GM23338 (cell line): ENCODE results near the gene CNMD. TPM values are rescaled to one million over a fixed set of nuclear protein-coding genes. Genes with fewer than 3 reads are reported as not detected.

ENCODE experiments used
- ATAC-seq: fragments of 200-7000 bp; cut with Tn5 transposase; 3 replicates; pipeline ENCODE4 v1.9.1; 2020
- DNase-seq: peaks from one replicate; pipeline ENCODE4 v3.0.0-alpha.2; 2015; ENCODE audit warnings: low spot score
- H2AFZ ChIP-seq: fragments of 200-600 bp; sonication (generic); 2 replicates; pipeline ENCODE4 v1.8.0; 2016; ENCODE audit warnings: antibody characterized with exemption, mild to moderate bottlenecking, moderate library complexity
- H3F3A ChIP-seq: fragments of 200-600 bp; sonication (generic); replicated peaks from 2 replicates; pipeline ENCODE4 v1.8.0; 2017; ENCODE audit warnings: antibody characterized with exemption, mixed run types, low read depth
- H3K27ac ChIP-seq: fragments of 200-600 bp; sonication (generic); 2 replicates; pipeline ENCODE4 v1.6.1; 2016; ENCODE audit warnings: low read depth
- H3K27me3 ChIP-seq: fragments of 200-600 bp; sonication (generic); 2 replicates; pipeline ENCODE4 v1.8.0; 2016; ENCODE audit warnings: mild to moderate bottlenecking, mixed run types, moderate library complexity; ENCODE audit not compliant: insufficient read depth
- H3K36me3 ChIP-seq: fragments of 200-600 bp; sonication (generic); 2 replicates; pipeline ENCODE4 v1.8.0; 2016; ENCODE audit warnings: mild to moderate bottlenecking; ENCODE audit not compliant: insufficient read depth
- H3K4me1 ChIP-seq: fragments of 200-600 bp; sonication (generic); 2 replicates; pipeline ENCODE4 v1.8.0; 2016; ENCODE audit warnings: mild to moderate bottlenecking, moderate library complexity; ENCODE audit not compliant: insufficient read depth
- H3K4me2 ChIP-seq: fragments of 200-600 bp; sonication (generic); 2 replicates; pipeline ENCODE4 v1.7.1; 2017; ENCODE audit warnings: mixed run types
- H3K4me3 ChIP-seq: fragments of 200-600 bp; sonication (generic); 2 replicates; pipeline ENCODE4 v1.6.1; 2016; ENCODE audit warnings: mixed run types
- H3K79me2 ChIP-seq: fragments of 200-600 bp; sonication (generic); replicated peaks from 2 replicates; pipeline ENCODE4 v1.8.0; 2017; ENCODE audit warnings: mild to moderate bottlenecking; ENCODE audit not compliant: insufficient read depth
- H3K9me2 ChIP-seq: fragments of 200-600 bp; sonication (generic); 2 replicates; pipeline ENCODE4 v1.8.0; 2017; ENCODE audit not compliant: insufficient read depth
- H4K20me1 ChIP-seq: fragments of 200-600 bp; sonication (generic); replicated peaks from 2 replicates; pipeline ENCODE4 v1.8.0; 2017; ENCODE audit warnings: mild to moderate bottlenecking; ENCODE audit not compliant: insufficient read depth
- H3K27ac Mint-ChIP-seq: 2 replicates; pipeline ENCODE4 v1.8.0; 2020; ENCODE audit warnings: inconsistent platforms, mild to moderate bottlenecking, moderate library complexity, mixed read lengths
- H3K27me3 Mint-ChIP-seq: 3 replicates; pipeline ENCODE4 v1.8.0; 2022; ENCODE audit warnings: low read depth, mild to moderate bottlenecking, moderate library complexity, mixed read lengths, inconsistent platforms; ENCODE audit not compliant: insufficient read depth, poor library complexity
- H3K36me3 Mint-ChIP-seq: 3 replicates; pipeline ENCODE4 v1.8.0; 2021; ENCODE audit warnings: low read depth, mild to moderate bottlenecking, inconsistent platforms, moderate library complexity, mixed read lengths
- H3K4me1 Mint-ChIP-seq: 3 replicates; pipeline ENCODE4 v1.8.0; 2020; ENCODE audit warnings: mild to moderate bottlenecking, inconsistent platforms, mixed read lengths
- H3K4me3 Mint-ChIP-seq: 3 replicates; pipeline ENCODE4 v1.8.0; 2021; ENCODE audit warnings: moderate library complexity, mild to moderate bottlenecking, inconsistent platforms, mixed read lengths
- H3K9me3 Mint-ChIP-seq: 3 replicates; pipeline ENCODE4 v1.8.0; 2020; ENCODE audit warnings: moderate library complexity, mild to moderate bottlenecking, inconsistent platforms, mixed read lengths
- CREB1 ChIP-seq: fragments of 250-450 bp; sonication (Bioruptor Pico); IDR thresholded peaks from 2 replicates; pipeline ENCODE4 v1.5.0; 2020; ENCODE audit warnings: low read depth, mild to moderate bottlenecking, moderate library complexity
- EZH2phosphoT487 ChIP-seq: fragments of 200-600 bp; sonication (generic); IDR thresholded peaks from one replicate; pipeline ENCODE4 v1.8.1; 2018; ENCODE audit warnings: antibody characterized with exemption; ENCODE audit not compliant: unreplicated experiment
- JUNB ChIP-seq: IDR thresholded peaks from one replicate; pipeline ENCODE4 v1.6.1; 2016; ENCODE audit warnings: antibody characterized with exemption; ENCODE audit not compliant: unreplicated experiment
- NANOG ChIP-seq: IDR thresholded peaks from 2 replicates; pipeline ENCODE4 v1.6.1; 2016; ENCODE audit warnings: antibody characterized with exemption, borderline replicate concordance
- POLR2AphosphoS5 ChIP-seq: IDR thresholded peaks from 2 replicates; pipeline ENCODE4 v1.6.1; 2016; ENCODE audit warnings: antibody characterized with exemption, low read depth
- ZNF114 ChIP-seq: fragments of 250-450 bp; sonication (Bioruptor Pico); IDR thresholded peaks from 2 replicates; pipeline ENCODE4 v1.5.0; 2020; ENCODE audit warnings: mild to moderate bottlenecking, moderate library complexity
- ZNF331 ChIP-seq: fragments of 250-450 bp; sonication (Bioruptor Pico); IDR thresholded peaks from 2 replicates; pipeline ENCODE4 v1.5.0; 2020; ENCODE audit warnings: low read depth, mild to moderate bottlenecking, moderate library complexity
- polyA plus RNA-seq: library from polyadenylated mRNA; unstranded; fragments of >200 nt; fragmentation: Nextera tagmentation; extraction: Ambion mirVana; gene quantifications from 2 replicates; pipeline ENCODE4 v1.2.1, GENCODE V29; 2016
- total RNA-seq: library from RNA; depleted of rRNA; stranded (reverse); fragments of >200 nt; shearing (Covaris generic); gene quantifications from 2 replicates; pipeline ENCODE4 v1.2.3, GENCODE V29; 2014
- TF ChIP-seq, protein P1 (sequence below): IDR thresholded peaks from one replicate; pipeline ENCODE4 v1.6.1; 2018; ENCODE audit warnings: antibody characterized with exemption; ENCODE audit not compliant: unreplicated experiment
- TF ChIP-seq, protein P2 (sequence below), 2 experiments: fragments of 200-600 bp in 1 of 2; sonication (generic) in 1 of 2; conservative IDR thresholded peaks; 2 replicates each; pipeline versions ENCODE4 v1.5.1 to v1.6.1; 2016 to 2017; ENCODE audit warnings: antibody characterized with exemption in 2 of 2, low read depth in 2 of 2, mild to moderate bottlenecking in 2 of 2, moderate library complexity in 1 of 2

Gene CNMD
- total and polyA plus RNA-seq, 2 experiments from 2014 or later, result 141 to 207 TPM

DNA sequence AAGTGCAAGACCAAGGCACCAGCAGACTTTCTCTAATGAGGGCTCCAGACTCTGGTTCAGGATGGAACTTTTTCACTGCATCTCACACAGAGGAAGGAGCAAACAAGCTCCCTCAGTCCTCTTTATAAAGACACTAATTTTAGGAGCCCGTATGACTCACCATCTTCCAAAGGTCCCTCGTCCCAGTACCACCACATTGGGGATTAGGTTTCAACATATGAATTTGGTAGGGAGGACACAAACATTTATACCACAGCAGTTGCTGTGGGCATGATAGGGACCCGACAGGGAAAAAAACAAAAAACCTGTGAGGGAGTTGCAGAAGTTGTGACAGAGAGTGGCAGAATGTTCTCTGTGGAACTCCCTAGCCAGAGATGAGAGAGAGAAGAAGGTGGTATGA, 6.5 kb upstream of the CNMD start (continued):
- TF ChIP-seq, protein P1, sequence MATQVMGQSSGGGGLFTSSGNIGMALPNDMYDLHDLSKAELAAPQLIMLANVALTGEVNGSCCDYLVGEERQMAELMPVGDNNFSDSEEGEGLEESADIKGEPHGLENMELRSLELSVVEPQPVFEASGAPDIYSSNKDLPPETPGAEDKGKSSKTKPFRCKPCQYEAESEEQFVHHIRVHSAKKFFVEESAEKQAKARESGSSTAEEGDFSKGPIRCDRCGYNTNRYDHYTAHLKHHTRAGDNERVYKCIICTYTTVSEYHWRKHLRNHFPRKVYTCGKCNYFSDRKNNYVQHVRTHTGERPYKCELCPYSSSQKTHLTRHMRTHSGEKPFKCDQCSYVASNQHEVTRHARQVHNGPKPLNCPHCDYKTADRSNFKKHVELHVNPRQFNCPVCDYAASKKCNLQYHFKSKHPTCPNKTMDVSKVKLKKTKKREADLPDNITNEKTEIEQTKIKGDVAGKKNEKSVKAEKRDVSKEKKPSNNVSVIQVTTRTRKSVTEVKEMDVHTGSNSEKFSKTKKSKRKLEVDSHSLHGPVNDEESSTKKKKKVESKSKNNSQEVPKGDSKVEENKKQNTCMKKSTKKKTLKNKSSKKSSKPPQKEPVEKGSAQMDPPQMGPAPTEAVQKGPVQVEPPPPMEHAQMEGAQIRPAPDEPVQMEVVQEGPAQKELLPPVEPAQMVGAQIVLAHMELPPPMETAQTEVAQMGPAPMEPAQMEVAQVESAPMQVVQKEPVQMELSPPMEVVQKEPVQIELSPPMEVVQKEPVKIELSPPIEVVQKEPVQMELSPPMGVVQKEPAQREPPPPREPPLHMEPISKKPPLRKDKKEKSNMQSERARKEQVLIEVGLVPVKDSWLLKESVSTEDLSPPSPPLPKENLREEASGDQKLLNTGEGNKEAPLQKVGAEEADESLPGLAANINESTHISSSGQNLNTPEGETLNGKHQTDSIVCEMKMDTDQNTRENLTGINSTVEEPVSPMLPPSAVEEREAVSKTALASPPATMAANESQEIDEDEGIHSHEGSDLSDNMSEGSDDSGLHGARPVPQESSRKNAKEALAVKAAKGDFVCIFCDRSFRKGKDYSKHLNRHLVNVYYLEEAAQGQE, result no peak
- no peak for TF ChIP-seq JUNB

DNA sequence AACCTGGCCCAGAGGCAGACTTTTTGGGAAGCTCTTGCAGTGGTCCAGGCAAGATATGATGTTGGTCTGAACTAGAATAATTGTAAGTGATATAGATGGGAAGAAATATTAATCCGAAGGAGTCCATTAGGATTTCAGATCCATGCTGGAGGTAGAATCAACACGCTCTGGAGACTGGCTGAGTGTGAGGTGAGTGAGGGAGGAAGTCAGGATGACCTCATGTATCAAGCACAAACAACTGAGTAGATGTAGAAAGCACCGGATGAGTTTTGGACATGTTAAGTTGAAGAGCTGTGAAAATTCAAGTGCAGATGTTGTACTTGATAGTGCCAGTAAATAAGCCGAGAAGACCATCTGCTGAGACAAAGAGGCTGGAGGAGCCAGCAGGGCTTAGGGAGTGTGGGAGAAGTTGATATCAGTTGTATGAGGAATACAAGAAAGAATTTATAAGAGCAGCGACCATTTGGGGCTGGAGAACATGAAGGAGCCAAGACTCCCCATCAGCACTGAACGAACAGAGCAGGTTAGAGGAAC, 5.3 kb upstream of the CNMD start:
- ATAC-seq, result no peak
- no peak overlapping the region for H3K4me2 ChIP-seq
- Mint-ChIP-seq H3K4me1 (peaks cover 13% of the 10 kb centered on the region), H3K4me3 (no peak overlapping the region), H3K27me3 (peaks cover 15% of the 10 kb centered on the region), H3K9me3 (peaks cover 13% of the 10 kb centered on the region; the same call in 2 of the 3 replicates), H3K36me3 (peaks cover 12% of the 10 kb centered on the region; the same call in 2 of the 3 replicates), H3K27ac (no peak overlapping the region)
- H3K27ac ChIP-seq, result no peak overlapping the region
- H3K79me2 ChIP-seq, result no peaks in the 10 kb centered on the region
- no peaks in the 10 kb centered on the region for H4K20me1 ChIP-seq
- H3K9me2 ChIP-seq, result no peaks in the 10 kb centered on the region
- no peaks in the 10 kb centered on the region for H3K27me3 ChIP-seq
- no peak overlapping the region for H2AFZ ChIP-seq
- peaks cover 11% of the 10 kb centered on the region for H3K4me1 ChIP-seq
- DNase-seq, result no peak
- H3F3A ChIP-seq, result no peaks in the 10 kb centered on the region
- no peaks in the 10 kb centered on the region for H3K36me3 ChIP-seq
- no peak overlapping the region for H3K4me3 ChIP-seq
- TF ChIP-seq, protein P2, sequence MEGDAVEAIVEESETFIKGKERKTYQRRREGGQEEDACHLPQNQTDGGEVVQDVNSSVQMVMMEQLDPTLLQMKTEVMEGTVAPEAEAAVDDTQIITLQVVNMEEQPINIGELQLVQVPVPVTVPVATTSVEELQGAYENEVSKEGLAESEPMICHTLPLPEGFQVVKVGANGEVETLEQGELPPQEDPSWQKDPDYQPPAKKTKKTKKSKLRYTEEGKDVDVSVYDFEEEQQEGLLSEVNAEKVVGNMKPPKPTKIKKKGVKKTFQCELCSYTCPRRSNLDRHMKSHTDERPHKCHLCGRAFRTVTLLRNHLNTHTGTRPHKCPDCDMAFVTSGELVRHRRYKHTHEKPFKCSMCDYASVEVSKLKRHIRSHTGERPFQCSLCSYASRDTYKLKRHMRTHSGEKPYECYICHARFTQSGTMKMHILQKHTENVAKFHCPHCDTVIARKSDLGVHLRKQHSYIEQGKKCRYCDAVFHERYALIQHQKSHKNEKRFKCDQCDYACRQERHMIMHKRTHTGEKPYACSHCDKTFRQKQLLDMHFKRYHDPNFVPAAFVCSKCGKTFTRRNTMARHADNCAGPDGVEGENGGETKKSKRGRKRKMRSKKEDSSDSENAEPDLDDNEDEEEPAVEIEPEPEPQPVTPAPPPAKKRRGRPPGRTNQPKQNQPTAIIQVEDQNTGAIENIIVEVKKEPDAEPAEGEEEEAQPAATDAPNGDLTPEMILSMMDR (conservative IDR thresholded peaks at IDR 0.05; ENCODE audit: low read depth in 2 of 2), result no peak
- TF ChIP-seq POLR2AphosphoS5 (no peak), CREB1 (CRISPR knock-in tag) (no peak), NANOG (no peak), JUNB (no peak), ZNF331 (CRISPR knock-in tag) (no peak), ZNF114 (CRISPR knock-in tag) (no peak), EZH2phosphoT487 (no peak)
- TF ChIP-seq, protein P1, result no peak
